Ishikawa (cell line): ENCODE data around the gene TIAM2.

Experiments
- CEBPB ChIP-seq: IDR thresholded peaks from 2 replicates; pipeline ENCODE4 v1.6.1; 2012
- EP300 ChIP-seq: IDR thresholded peaks from 2 replicates; pipeline ENCODE4 v1.6.1; 2012; ENCODE audit warnings: borderline replicate concordance
- FOXM1 ChIP-seq: IDR thresholded peaks from 2 replicates; pipeline ENCODE4 v1.6.1; 2012; ENCODE audit warnings: low read depth, borderline replicate concordance
- MAX ChIP-seq: IDR thresholded peaks from 2 replicates; pipeline ENCODE4 v1.6.1; 2012
- RAD21 ChIP-seq: IDR thresholded peaks from 2 replicates; pipeline ENCODE4 v1.6.1; 2012; ENCODE audit warnings: low read depth
- TAF1 ChIP-seq: IDR thresholded peaks from 2 replicates; pipeline ENCODE4 v1.6.1; 2012; ENCODE audit warnings: low read depth, mild to moderate bottlenecking
- USF1 ChIP-seq: IDR thresholded peaks from 2 replicates; pipeline ENCODE4 v1.6.1; 2012

GRCh38 chr6:155195903-155196302 lies 200.8 kb downstream of the TIAM2 start:
- TF ChIP-seq FOXM1 (no peak), EP300 (no peak), RAD21 (no peak), CEBPB (no peak), MAX (no peak), TAF1 (no peak), USF1 (no peak)
